Choroid plexus epithelial cell (primary cell): ENCODE results near the gene DIAPH3.

ENCODE experiments used
- DNase-seq: peaks from one replicate; pipeline ENCODE4 v3.0.0-alpha.2; 2010; ENCODE audit warnings: low read depth
- H3K4me3 ChIP-seq: 2 replicates; pipeline ENCODE4 v1.5.1; 2011; ENCODE audit warnings: low read depth, mild to moderate bottlenecking, control low read depth, low read length, moderate library complexity
- CTCF ChIP-seq: conservative IDR thresholded peaks from 2 replicates; pipeline ENCODE4 v1.5.1; 2011; ENCODE audit warnings: low read depth, mild to moderate bottlenecking, control low read depth, inconsistent platforms, low read length, moderate library complexity

DIAPH3 gene

GRCh38 chr13:59890054-59890453 is 273.7 kb downstream of the DIAPH3 start:
- TF ChIP-seq CTCF: no peak
- no peak overlapping the region for H3K4me3 ChIP-seq
- peak; percentile 17 for DNase-seq

DNA sequence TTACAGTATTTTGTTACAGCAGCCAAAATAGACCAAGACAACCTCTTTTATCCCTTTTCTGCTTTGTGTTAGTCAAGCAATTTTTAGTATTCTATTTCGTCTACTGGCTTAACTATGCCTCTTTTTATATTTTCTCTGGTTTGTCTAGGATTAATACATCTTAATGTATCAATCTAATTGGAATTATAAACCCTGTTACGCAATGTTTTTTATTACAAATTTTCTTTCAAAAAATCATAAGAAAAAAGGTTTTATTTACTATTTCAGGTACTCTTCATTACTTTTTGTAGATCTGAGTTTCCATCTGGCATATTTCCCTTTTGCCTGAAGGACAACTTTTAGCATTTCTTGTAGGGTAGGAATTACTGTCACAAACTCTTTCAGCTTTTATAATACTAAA is 275.3 kb downstream of the DIAPH3 start:
- DNase-seq: no peak
- TF ChIP-seq CTCF: no peak
- no peak overlapping the region for H3K4me3 ChIP-seq

DNA sequence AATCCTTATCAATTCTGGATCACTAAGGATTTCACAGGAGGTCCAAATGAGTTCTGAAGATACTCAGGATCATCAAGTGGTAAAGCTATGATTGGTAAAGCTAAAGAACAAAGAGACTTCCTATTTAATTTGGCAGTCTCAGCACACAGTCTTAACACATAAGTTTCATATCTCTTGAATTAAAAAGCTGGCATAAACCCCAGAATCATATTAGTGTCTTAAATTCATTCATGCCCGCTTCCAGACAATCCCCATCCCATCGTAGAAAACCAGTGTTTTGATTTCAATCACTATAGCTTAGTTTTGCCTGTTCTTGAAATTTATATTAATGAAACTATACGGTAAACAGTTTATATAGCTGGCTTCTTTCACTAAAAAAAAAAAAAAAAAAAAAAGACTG is 278.7 kb downstream of the DIAPH3 start:
- H3K4me3 ChIP-seq: no peak overlapping the region
- no peak for DNase-seq
- TF ChIP-seq CTCF: no peak

DNA sequence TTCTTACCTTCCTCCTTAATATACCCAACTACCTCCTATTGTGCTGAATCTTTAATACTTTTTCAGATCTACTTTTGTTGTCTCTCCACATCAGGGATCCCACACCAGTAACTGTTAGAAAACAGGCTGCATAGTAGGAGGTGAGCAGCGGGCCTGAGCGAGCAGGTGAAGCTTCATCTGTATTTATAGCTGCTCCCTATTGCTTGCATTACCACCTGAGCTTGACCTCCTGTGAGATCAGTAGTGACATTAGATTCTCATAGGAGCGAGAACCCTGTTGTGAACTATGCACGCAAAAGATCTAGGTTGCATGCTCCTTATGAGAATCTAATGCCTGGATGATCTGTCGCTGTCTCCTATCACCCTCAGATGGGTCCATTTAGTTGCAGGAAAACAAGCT is 279.8 kb downstream of the DIAPH3 start:
- no peak for TF ChIP-seq CTCF
- no peak for DNase-seq
- no peak overlapping the region for H3K4me3 ChIP-seq

DNA sequence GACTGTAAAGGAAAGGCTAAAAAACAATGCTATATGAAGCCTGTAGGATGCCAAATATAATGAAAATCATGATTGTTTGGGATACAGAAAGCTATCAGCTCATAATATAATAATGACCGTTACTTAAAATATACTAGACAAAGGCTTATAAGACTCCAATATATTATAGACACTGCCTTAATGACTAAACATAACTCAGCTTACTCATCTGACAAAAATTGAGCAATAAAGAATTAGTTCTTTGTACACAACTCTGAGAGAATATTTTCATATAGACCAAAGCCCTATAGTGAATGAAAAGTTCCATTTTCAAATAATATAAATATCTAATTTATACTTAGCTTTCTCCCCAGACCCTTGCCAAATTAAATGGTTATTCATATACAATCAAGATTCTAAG is 283.3 kb downstream of the DIAPH3 start:
- no peak for TF ChIP-seq CTCF
- DNase-seq: peak; percentile 25

GRCh38 chr13:59879281-59879680 is 284.4 kb downstream of the DIAPH3 start:
- H3K4me3 ChIP-seq: no peak overlapping the region
- TF ChIP-seq CTCF: no peak
- no peak for DNase-seq

More for the DNA sequence above, 283.3 kb downstream of the DIAPH3 start:
- H3K4me3 ChIP-seq: no peak overlapping the region

- peak; percentile 17 for DNase-seq
- no peak for TF ChIP-seq CTCF
- H3K4me3 ChIP-seq: no peak overlapping the region
These were observed 285.8 kb downstream of the DIAPH3 start for GRCh38 chr13:59877933-59878332.
